ENCODE results near the gene SHOX.

- TF ChIP-seq CEBPB (IDR thresholded peaks at IDR 0.05; ENCODE audit: borderline replicate concordance in 1 of 2, low read depth in 2 of 2, low read length in 2 of 2) = no peak
- no peak for TF ChIP-seq MAX (IDR thresholded peaks at IDR 0.05; ENCODE audit: low read depth, low read length)
- no peak for TF ChIP-seq MYC (IDR thresholded peaks at IDR 0.05; ENCODE audit: insufficient read depth, insufficient read length, insufficient replicate concordance, low read length, severe bottlenecking)
- no peak for TF ChIP-seq REST (IDR thresholded peaks at IDR 0.05; ENCODE audit: low read depth, low read length)
- TF ChIP-seq PKNOX1 (IDR thresholded peaks at IDR 0.05) = no peak
- TF ChIP-seq CTCF (IDR thresholded peaks at IDR 0.05 in 2 of 3, conservative IDR thresholded peaks at IDR 0.05 in 1 of 3; ENCODE audit: control insufficient read depth in 2 of 3, extremely low read depth in 1 of 3, insufficient read depth in 1 of 3, low read depth in 3 of 3, low read length in 3 of 3) = no peak
- TF ChIP-seq CHD1 (IDR thresholded peaks at IDR 0.05; ENCODE audit: low read depth, low read length) = no peak
- TF ChIP-seq BRCA1 (IDR thresholded peaks at IDR 0.05; ENCODE audit: low read depth, low read length) = no peak
Measured at GRCh38 chrX:643241-643595, 12.6 kb downstream of the SHOX start.

Measured in GM12878 (cell line).